HepG2 (cell line): ENCODE data around the gene MS4A6A. TPM values are rescaled to one million over a fixed set of nuclear protein-coding genes. Genes with fewer than 3 reads are reported as not detected.

Experiments
- ATAC-seq: fragments of 200-7000 bp; cut with Tn5 transposase; 3 replicates; pipeline ENCODE4 v1.9.1; 2020; ENCODE audit warnings: mild to moderate bottlenecking, moderate library complexity
- BruUV-seq: library from RNA; stranded (reverse); fragments of 400-500 nt; replicated peaks from 2 replicates; lab custom pipeline; 2021; lab: Mats Ljungman, UMichigan
- CTCF ChIA-PET: fragments of 300-600 bp; formaldehyde crosslinking; extraction: SDS; loops from one replicate; lab custom pipeline; 2021; ENCODE audit warnings: low total read pairs, inconsistent platforms, low intra/inter-chr PET ratio; lab: Yijun Ruan, JAX
- POLR2A ChIA-PET: fragments of 350-600 bp; sonication (Branson Sonifier 250); formaldehyde crosslinking; loops from one replicate; lab custom pipeline; 2020; ENCODE audit warnings: antibody characterized with exemption, inconsistent platforms; lab: Yijun Ruan, JAX
- DNase-seq: peaks from one replicate; pipeline ENCODE4 v3.0.0-alpha.2; 2015; ENCODE audit warnings: low spot score
- FAIRE-seq: peaks from 3 replicates; lab custom pipeline; 2011; peaks lifted over from hg19 to GRCh38; lab: Jason Lieb, UNC
- H2AFZ ChIP-seq: one replicate; pipeline ENCODE4 v1.6.1; 2011; ENCODE audit warnings: low read length, inconsistent platforms
- H3K27ac ChIP-seq: fragments of 300-600 bp; 3 replicates; pipeline ENCODE4 v1.8.0; 2011; ENCODE audit warnings: mixed run types, mild to moderate bottlenecking, mixed read lengths, low read length, inconsistent platforms; ENCODE audit not compliant: insufficient read depth; ENCODE audit errors: extremely low read length
- H3K27me3 ChIP-seq, 2 experiments: fragments of 200-600 bp in 1 of 2; 2 replicates in 1 of 2; 3 replicates in 1 of 2; pipeline versions ENCODE4 v1.6.0 to v1.8.0; 2011; ENCODE audit warnings: low read length in 2 of 2, mild to moderate bottlenecking in 2 of 2, moderate library complexity in 2 of 2, inconsistent platforms in 1 of 2; ENCODE audit not compliant: insufficient read depth in 2 of 2, control insufficient read depth in 1 of 2
- H3K36me3 ChIP-seq, 2 experiments: fragments of 200-600 bp in 1 of 2; replicated peaks in 1 of 2; 2 replicates in 1 of 2; 3 replicates in 1 of 2; pipeline versions ENCODE4 v1.5.1 to v1.8.0; 2011; ENCODE audit warnings: low read length in 2 of 2, inconsistent platforms in 1 of 2; ENCODE audit not compliant: insufficient read depth in 2 of 2, control insufficient read depth in 1 of 2
- H3K4me1 ChIP-seq: 2 replicates; pipeline ENCODE4 v1.5.1; 2012; ENCODE audit warnings: low read length, inconsistent platforms; ENCODE audit not compliant: insufficient read depth
- H3K4me2 ChIP-seq: 2 replicates; pipeline ENCODE4 v1.6.0; 2011; ENCODE audit warnings: low read depth, low read length, inconsistent platforms
- H3K4me3 ChIP-seq, 3 experiments: fragments of 200-600 bp in 1 of 3; sonication (generic), shearing (Covaris generic) in 1 of 3; replicated peaks in 1 of 3; 2 replicates each; pipeline ENCODE4 v1.5.1; 2011 to 2016; ENCODE audit warnings: low read length in 3 of 3, inconsistent platforms in 2 of 3, low read depth in 2 of 3, mild to moderate bottlenecking in 2 of 3, control low read depth in 1 of 3, mixed read lengths in 1 of 3; ENCODE audit not compliant: insufficient read depth in 1 of 3
- H3K79me2 ChIP-seq: one replicate; pipeline ENCODE4 v1.6.1; 2011; ENCODE audit warnings: low read length, inconsistent platforms; ENCODE audit not compliant: insufficient read depth
- H3K9ac ChIP-seq: 2 replicates; pipeline ENCODE4 v1.6.0; 2011; ENCODE audit warnings: mild to moderate bottlenecking, low read depth, low read length, inconsistent platforms; ENCODE audit not compliant: insufficient read depth
- H3K9me3 ChIP-seq: 2 replicates; pipeline ENCODE4 v1.5.1; 2012; ENCODE audit warnings: mild to moderate bottlenecking, low read length
- H4K20me1 ChIP-seq: 2 replicates; pipeline ENCODE4 v1.6.0; 2011; ENCODE audit warnings: inconsistent platforms, mild to moderate bottlenecking, low read length, moderate library complexity; ENCODE audit not compliant: insufficient read depth
- BRCA1 ChIP-seq: sonication (generic); formaldehyde crosslinking; IDR thresholded peaks from 2 replicates; pipeline ENCODE4 v1.4.0; 2020; ENCODE audit warnings: missing genetic modification reagents
- GATA4 ChIP-seq: sonication (generic); IDR thresholded peaks from 2 replicates; pipeline ENCODE4 v1.6.1; 2016; ENCODE audit warnings: antibody characterized with exemption, low read depth, borderline replicate concordance
- GPBP1L1 ChIP-seq: sonication (generic); formaldehyde crosslinking; IDR thresholded peaks from 2 replicates; pipeline ENCODE4 v1.5.0; 2020; ENCODE audit warnings: mild to moderate bottlenecking, missing genetic modification reagents
- HIVEP1 ChIP-seq: sonication (generic); formaldehyde crosslinking; IDR thresholded peaks from 2 replicates; pipeline ENCODE4 v1.4.0; 2020; ENCODE audit warnings: mild to moderate bottlenecking, missing genetic modification reagents
- KDM2A ChIP-seq: sonication (generic); formaldehyde crosslinking; IDR thresholded peaks from 2 replicates; pipeline ENCODE4 v1.4.0; 2020; ENCODE audit warnings: low read depth, missing genetic modification reagents, borderline replicate concordance
- MIXL1 ChIP-seq: IDR thresholded peaks from 2 replicates; pipeline ENCODE4 v1.6.1; 2016
- NR0B2 ChIP-seq: sonication (generic); formaldehyde crosslinking; IDR thresholded peaks from 2 replicates; pipeline ENCODE4 v1.4.0; 2020; ENCODE audit warnings: mild to moderate bottlenecking, missing genetic modification reagents
- REST ChIP-seq, 2 experiments: IDR thresholded peaks; 2 replicates each; pipeline ENCODE4 v1.6.1; 2011 to 2012; ENCODE audit warnings: low read length in 2 of 2, borderline replicate concordance in 1 of 2, low read depth in 1 of 2, mild to moderate bottlenecking in 1 of 2, moderate library complexity in 1 of 2
- SYNCRIP ChIP-seq: fragments of 200-400 bp; formaldehyde crosslinking; IDR thresholded peaks from 2 replicates; pipeline ENCODE4 v1.6.1; 2018; ENCODE audit warnings: mild to moderate bottlenecking, low read depth, low read length; ENCODE audit not compliant: insufficient read depth
- ZFP62 ChIP-seq: sonication (generic); formaldehyde crosslinking; IDR thresholded peaks from 2 replicates; pipeline ENCODE4 v1.4.0; 2020; ENCODE audit warnings: missing genetic modification reagents
- ZNF160 ChIP-seq: sonication (generic); formaldehyde crosslinking; IDR thresholded peaks from 2 replicates; pipeline ENCODE4 v1.8.0; 2022; ENCODE audit warnings: mild to moderate bottlenecking, inconsistent platforms, missing genetic modification reagents
- ZNF383 ChIP-seq: sonication (generic); formaldehyde crosslinking; IDR thresholded peaks from 2 replicates; pipeline ENCODE4 v1.4.0; 2020; ENCODE audit warnings: missing genetic modification reagents, mild to moderate bottlenecking, borderline replicate concordance
- ZNF558 ChIP-seq: sonication (generic); formaldehyde crosslinking; IDR thresholded peaks from 2 replicates; pipeline ENCODE4 v1.9.0; 2022; ENCODE audit warnings: mild to moderate bottlenecking, missing genetic modification reagents, borderline replicate concordance
- ZNF564 ChIP-seq: sonication (generic); formaldehyde crosslinking; IDR thresholded peaks from 2 replicates; pipeline ENCODE4 v1.8.1; 2023; ENCODE audit warnings: mild to moderate bottlenecking, missing genetic modification reagents
- ZSCAN30 ChIP-seq: sonication (generic); formaldehyde crosslinking; IDR thresholded peaks from 2 replicates; pipeline ENCODE4 v1.5.0; 2020; ENCODE audit warnings: mild to moderate bottlenecking, missing genetic modification reagents
- WGBS: methylation state at CpG from one replicate; pipeline ENCODE4 v1.1.6; 2017; ENCODE audit warnings: low lambda C conversion rate; 5-methylcytosine and 5-hydroxymethylcytosine counted together
- in situ Hi-C: cut with HindIII; loops from 2 replicates; pipeline ENCODE4 v1.10.0; 2017; ENCODE audit warnings: low pct_unique_long_range_greater_than_20kb; ENCODE audit not compliant: extremely low pct_ligation_motif_present
- intact Hi-C: fragments of 100-400 bp; cut with micrococcal nuclease; formaldehyde crosslinking; loops from one replicate; pipeline ENCODE4 v1.10.0; 2022; ENCODE audit not compliant: unreplicated experiment
- polyA plus RNA-seq, 8 experiments: library from polyadenylated mRNA; depleted of rRNA in 3 of 8; stranded (reverse) in 7 of 8; unstranded in 1 of 8; fragments of >200 nt; fragmentation: Illumina TruSeq in 4 of 8; extraction: Trizol in 4 of 8; gene quantifications; 2 replicates each; pipeline versions ENCODE4 v1.2.1 to v1.2.3, GENCODE V29; 2011 to 2016; ENCODE audit warnings: low read depth in 4 of 8, missing spikeins in 1 of 8, mixed read lengths in 1 of 8; ENCODE audit not compliant: insufficient read depth in 1 of 8
- total RNA-seq, 5 experiments: library from RNA; depleted of rRNA; stranded (reverse); fragments of >200 nt; fragmentation: Illumina TruSeq; extraction: Trizol; gene quantifications; 2 replicates each; pipeline ENCODE4 v1.2.3, GENCODE V29; 2016; ENCODE audit warnings: low read depth in 1 of 5

The MS4A6A gene
- total and polyA plus RNA-seq, 2 of the 13 experiments (the other 11 are each of a cell fraction or from before 2014, with no cell fraction given), result not detected

- Histone ChIP-seq H3K4me1 (no peaks in the 10 kb centered on the region), H3K9ac (no peak overlapping the region), H3K27me3 (no peaks in the 10 kb centered on the region; a peak in 1 of 5 replicates), H3K27ac (no peak overlapping the region), H2AFZ (no peak overlapping the region), H3K4me3 (no peak overlapping the region), H3K79me2 (no peaks in the 10 kb centered on the region), H4K20me1 (no peaks in the 10 kb centered on the region), H3K36me3 (no peaks in the 10 kb centered on the region), H3K9me3 (no peaks in the 10 kb centered on the region), H3K4me2 (no peak overlapping the region)
- ATAC-seq (no peak), FAIRE-seq (no peak), DNase-seq (no peak)
- in situ Hi-C loops (no loop called here), intact Hi-C loops (no loop called here)
- 1% methylated on average over 3 of the region's 3 CpGs for WGBS
- no peak for TF ChIP-seq GPBP1L1 (CRISPR knock-in tag)
- TF ChIP-seq MIXL1 (CRISPR knock-in tag), result no peak
- TF ChIP-seq SYNCRIP, result no peak
- no peak for TF ChIP-seq GATA4
- ChIA-PET CTCF (no interaction called here), POLR2A (no interaction called here)
- BruUV-seq, result no TSS peak
Observed at GRCh38 chr11:60158636-60159035, 24.2 kb downstream of the MS4A6A start.

- no peaks in the 10 kb centered on the region for H3K9me3 ChIP-seq
- no TSS peak for BruUV-seq
- H2AFZ ChIP-seq, result no peak overlapping the region
- H3K4me3 ChIP-seq, result no peak overlapping the region
- in situ Hi-C loops, result no loop called here
- CTCF ChIA-PET, result no interaction called here
- no peaks in the 10 kb centered on the region for H3K36me3 ChIP-seq
- no peak overlapping the region for H3K27ac ChIP-seq
- no peaks in the 10 kb centered on the region for H3K79me2 ChIP-seq
- no peaks in the 10 kb centered on the region for H3K27me3 ChIP-seq
- H4K20me1 ChIP-seq, result no peaks in the 10 kb centered on the region
- DNase-seq (no peak), FAIRE-seq (no peak), ATAC-seq (no peak)
- H3K4me2 ChIP-seq, result no peak overlapping the region
- 31% methylated on average over 3 of the region's 3 CpGs for WGBS
- no peaks in the 10 kb centered on the region for H3K4me1 ChIP-seq
- POLR2A ChIA-PET, result no interaction called here
- H3K9ac ChIP-seq, result no peak overlapping the region
- intact Hi-C loops, result no loop called here
- TF ChIP-seq ZNF558 (CRISPR knock-in tag) (no peak), ZNF160 (CRISPR knock-in tag) (no peak), ZNF383 (CRISPR knock-in tag) (no peak), KDM2A (CRISPR knock-in tag) (no peak), ZNF564 (CRISPR knock-in tag) (no peak), REST (IDR thresholded peaks at IDR 0.05; ENCODE audit: borderline replicate concordance in 1 of 2, low read depth in 1 of 2, low read length in 2 of 2) (no peak), ZSCAN30 (CRISPR knock-in tag) (no peak), HIVEP1 (CRISPR knock-in tag) (no peak), ZFP62 (CRISPR knock-in tag) (no peak), NR0B2 (CRISPR knock-in tag) (no peak), BRCA1 (CRISPR knock-in tag) (no peak)
Observed at GRCh38 chr11:60155931-60156330, 27.0 kb downstream of the MS4A6A start.
